Uterus (tissue), 4 donors: ENCODE results near the gene RIPOR2. TPM values are rescaled to one million over a fixed set of nuclear protein-coding genes. Genes with fewer than 3 reads are reported as not detected.

Experiments used
- DNase-seq, 2 donors: peaks; one replicate each; pipeline ENCODE4 v3.0.0-alpha.2; 2019 to 2020
- H3K27ac ChIP-seq, 2 donors: fragments of 200-600 bp; sonication (generic); 1 replicate in 1 of 2; 2 replicates in 1 of 2; pipeline ENCODE4 v1.5.1; 2016 to 2018
- H3K27me3 ChIP-seq, 2 donors: fragments of 200-600 bp; sonication (generic); one replicate each; pipeline ENCODE4 v1.5.1; 2018 to 2019; ENCODE audit warnings: control low read depth in 1 of 2
- H3K36me3 ChIP-seq, 2 donors: fragments of 200-600 bp; sonication (generic); one replicate each; pipeline ENCODE4 v1.5.1; 2019; ENCODE audit warnings: control low read depth in 1 of 2
- H3K4me1 ChIP-seq, 2 donors: fragments of 200-600 bp; sonication (generic); one replicate each; pipeline ENCODE4 v1.5.1; 2018 to 2019; ENCODE audit warnings: control low read depth in 1 of 2
- H3K4me3 ChIP-seq, 2 donors: fragments of 200-600 bp; sonication (generic); 1 replicate in 1 of 2; 2 replicates in 1 of 2; pipeline ENCODE4 v1.5.1; 2018 to 2019; ENCODE audit warnings: mild to moderate bottlenecking in 1 of 2
- H3K9me3 ChIP-seq, 2 donors: fragments of 200-600 bp; sonication (generic); one replicate each; pipeline ENCODE4 v1.5.1; 2019; ENCODE audit warnings: control low read depth in 1 of 2
- CTCF ChIP-seq, 4 experiments: fragments of 200-600 bp in 2 of 4; fragments of 450-650 bp in 2 of 4; sonication (generic) in 2 of 4; IDR thresholded peaks; one replicate each; pipeline ENCODE4 v1.5.1; 2016 to 2019; ENCODE audit warnings: antibody characterized with exemption in 4 of 4, mild to moderate bottlenecking in 2 of 4, moderate library complexity in 1 of 4
- POLR2A ChIP-seq, 2 donors: fragments of 450-650 bp; IDR thresholded peaks; one replicate each; pipeline ENCODE4 v1.6.1; 2016; ENCODE audit warnings: antibody characterized with exemption in 2 of 2, mild to moderate bottlenecking in 1 of 2, moderate library complexity in 1 of 2
- intact Hi-C: fragments of 100-400 bp; cut with DNase I; formaldehyde crosslinking; loops from one replicate; pipeline ENCODE4 v1.15.1; 2023; ENCODE audit warnings: low total_unique reads
- total RNA-seq, 4 donors: library from RNA; depleted of rRNA in 3 of 4; stranded (reverse); fragments of >200 nt in 3 of 4; gene quantifications; one replicate each; pipeline versions ENCODE4 v1.1.0 to v1.2.4, GENCODE V29; 2014 to 2023
- donor health status: DM: yes; HTN: yes; CAD: no.

RIPOR2 gene
- total RNA-seq, 4 donors from 2014 or later, result 29.0 to 106 (median 80.4) TPM

GRCh38 chr6:24922170-24922569, 13.6 kb downstream of the RIPOR2 start:
- H3K36me3 ChIP-seq, result no peaks in the 10 kb centered on the region
- intact Hi-C loops, result no loop called here
- TF ChIP-seq CTCF (IDR thresholded peaks at IDR 0.05), result no peak
- no peak for TF ChIP-seq POLR2A (IDR thresholded peaks at IDR 0.05)
- H3K4me1 ChIP-seq, result no peaks in the 10 kb centered on the region
- H3K27ac ChIP-seq, result no peak overlapping the region
- H3K9me3 ChIP-seq, result no peaks in the 10 kb centered on the region
- no peaks in the 10 kb centered on the region for H3K27me3 ChIP-seq
- DNase-seq, result no peak
- H3K4me3 ChIP-seq, result no peak overlapping the region

- Histone ChIP-seq H3K9me3 (no peaks in the 10 kb centered on the region), H3K4me1 (no peaks in the 10 kb centered on the region), H3K36me3 (no peaks in the 10 kb centered on the region), H3K27ac (peak overlapping the region in 1 of 2 donors; percentile 35), H3K4me3 (no peak overlapping the region), H3K27me3 (no peaks in the 10 kb centered on the region)
- TF ChIP-seq POLR2A (IDR thresholded peaks at IDR 0.05), result no peak
- TF ChIP-seq CTCF (IDR thresholded peaks at IDR 0.05), result no peak
- intact Hi-C loops, result no loop called here
- DNase-seq, result no peak
Observed at GRCh38 chr6:24920136-24920535, 15.6 kb downstream of the RIPOR2 start.

GRCh38 chr6:24919056-24919892, 16.5 kb downstream of the RIPOR2 start:
- no peaks in the 10 kb centered on the region for H3K4me1 ChIP-seq
- peak overlapping the region; percentile 12 to 35 for H3K27ac ChIP-seq
- no peaks in the 10 kb centered on the region for H3K27me3 ChIP-seq
- H3K9me3 ChIP-seq, result no peaks in the 10 kb centered on the region
- no peaks in the 10 kb centered on the region for H3K36me3 ChIP-seq
- no peak for DNase-seq
- intact Hi-C loops, result no loop called here
- H3K4me3 ChIP-seq, result no peak overlapping the region
- no peak for TF ChIP-seq POLR2A (IDR thresholded peaks at IDR 0.05)
- TF ChIP-seq CTCF (IDR thresholded peaks at IDR 0.05), result no peak

- H3K4me3 ChIP-seq, result no peak overlapping the region
Observed at GRCh38 chr6:24918641-24919055, 17.1 kb downstream of the RIPOR2 start.

More at GRCh38 chr6:24918641-24919055, 17.1 kb downstream of the RIPOR2 start:
- intact Hi-C loops, result no loop called here
- Histone ChIP-seq H3K4me1 (no peaks in the 10 kb centered on the region), H3K36me3 (no peaks in the 10 kb centered on the region), H3K9me3 (no peaks in the 10 kb centered on the region), H3K27me3 (no peaks in the 10 kb centered on the region), H3K27ac (peak overlapping the region; percentile 12 to 47)
- TF ChIP-seq CTCF (IDR thresholded peaks at IDR 0.05) (no peak), POLR2A (IDR thresholded peaks at IDR 0.05) (no peak)
- DNase-seq, result no peak
